Activated CD8-positive, alpha-beta memory T cell treated with anti-CD3 and anti-CD28 coated beads, Interleukin-2, amount 10 ng/mL, durations not matched to agents 7 days and 5 days (primary cell): ENCODE data around the gene XRCC4. TPM values are rescaled to one million over a fixed set of nuclear protein-coding genes. Genes with fewer than 3 reads are reported as not detected.
"Not testable (repeated sequence)": the region's sequence is repeated elsewhere in the genome, so short reads cannot be mapped to it uniquely, and the experiment has no call there.

Source experiments
- ATAC-seq: fragments of 150-1000 bp; cut with Tn5 transposase; one replicate; pipeline ENCODE4 v1.10.0; 2021; ENCODE audit warnings: moderate library complexity
- CTCF ChIA-PET: fragments of 350-600 bp; sonication (Branson Sonifier 250); formaldehyde crosslinking; loops from one replicate; lab custom pipeline; 2021; ENCODE audit warnings: antibody characterized with exemption; lab: Charles Lee
- DNase-seq: peaks from one replicate; pipeline ENCODE4 v3.0.0-alpha.2; 2020
- H3K27ac Mint-ChIP-seq: one replicate; pipeline ENCODE4 v1.8.0; 2021; ENCODE audit warnings: mild to moderate bottlenecking, mixed read lengths
- H3K27me3 Mint-ChIP-seq: one replicate; pipeline ENCODE4 v1.8.0; 2021; ENCODE audit warnings: mixed read lengths
- H3K36me3 Mint-ChIP-seq: one replicate; pipeline ENCODE4 v1.8.0; 2021; ENCODE audit warnings: mild to moderate bottlenecking, mixed read lengths
- H3K4me1 Mint-ChIP-seq: one replicate; pipeline ENCODE4 v1.8.0; 2021; ENCODE audit warnings: mixed read lengths
- H3K4me3 Mint-ChIP-seq: one replicate; pipeline ENCODE4 v1.8.0; 2021; ENCODE audit warnings: mild to moderate bottlenecking, moderate library complexity, mixed read lengths
- H3K9me3 Mint-ChIP-seq: one replicate; pipeline ENCODE4 v1.8.0; 2022; ENCODE audit warnings: low read depth, mixed read lengths
- total RNA-seq, 2 experiments: library from RNA; stranded (reverse); gene quantifications; one replicate each; pipeline ENCODE4 v1.2.3, GENCODE V29; 2021

XRCC4 gene
- total RNA-seq, 2 experiments from 2014 or later = 11.3 to 11.9 TPM

DNA sequence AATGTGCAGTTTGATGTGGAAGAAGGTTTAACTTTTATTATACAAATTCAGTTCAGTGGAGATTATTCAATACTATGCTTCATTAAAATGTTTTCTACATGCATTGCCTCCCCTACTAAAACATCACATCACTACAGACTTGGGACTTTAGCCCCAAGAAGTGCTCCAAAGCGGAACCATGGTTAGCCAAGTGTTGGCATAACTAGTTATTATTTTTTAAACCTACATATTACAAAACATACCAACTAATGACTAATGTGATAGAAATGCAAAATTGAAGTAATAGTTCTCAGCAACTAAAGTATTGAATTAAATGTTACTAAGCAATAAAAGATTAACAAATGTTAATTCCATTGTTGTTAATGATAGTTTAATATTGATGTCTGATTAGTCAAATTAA, 74.5 kb downstream of the XRCC4 start:
- no peak overlapping the region for H3K4me3 Mint-ChIP-seq
- no peaks in the 10 kb centered on the region for H3K27me3 Mint-ChIP-seq
- CTCF ChIA-PET = no interaction called here

DNA sequence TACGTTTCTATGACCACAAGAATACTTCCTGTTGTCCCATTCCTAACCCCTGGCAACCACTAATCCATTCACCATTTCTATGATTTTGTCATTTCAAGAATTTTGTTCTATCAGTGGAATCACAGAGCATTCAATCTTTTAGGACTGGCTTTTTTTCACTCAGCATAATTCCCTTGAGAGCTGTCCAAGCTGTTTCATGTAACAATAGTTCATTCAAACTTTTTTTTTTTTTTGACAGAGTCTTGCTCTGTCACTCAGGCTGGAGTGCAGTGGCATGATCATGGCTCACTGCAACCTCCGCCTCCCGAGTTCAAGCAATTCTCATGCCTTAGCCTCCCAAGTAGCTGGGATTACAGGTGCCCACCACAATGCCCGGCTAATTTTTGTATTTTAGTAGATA, 75.6 kb downstream of the XRCC4 start:
- H3K36me3 Mint-ChIP-seq, H3K4me1 Mint-ChIP-seq, H3K27me3 Mint-ChIP-seq, CTCF ChIA-PET, ATAC-seq, H3K9me3 Mint-ChIP-seq, H3K27ac Mint-ChIP-seq, H3K4me3 Mint-ChIP-seq, DNase-seq: not testable (repeated sequence)

More for the DNA sequence above, 74.5 kb downstream of the XRCC4 start:
- H3K36me3 Mint-ChIP-seq = no peaks in the 10 kb centered on the region
- ATAC-seq (no peak), DNase-seq (no peak)
- no peaks in the 10 kb centered on the region for H3K4me1 Mint-ChIP-seq
- H3K9me3 Mint-ChIP-seq = no peaks in the 10 kb centered on the region
- H3K27ac Mint-ChIP-seq = no peak overlapping the region

DNA sequence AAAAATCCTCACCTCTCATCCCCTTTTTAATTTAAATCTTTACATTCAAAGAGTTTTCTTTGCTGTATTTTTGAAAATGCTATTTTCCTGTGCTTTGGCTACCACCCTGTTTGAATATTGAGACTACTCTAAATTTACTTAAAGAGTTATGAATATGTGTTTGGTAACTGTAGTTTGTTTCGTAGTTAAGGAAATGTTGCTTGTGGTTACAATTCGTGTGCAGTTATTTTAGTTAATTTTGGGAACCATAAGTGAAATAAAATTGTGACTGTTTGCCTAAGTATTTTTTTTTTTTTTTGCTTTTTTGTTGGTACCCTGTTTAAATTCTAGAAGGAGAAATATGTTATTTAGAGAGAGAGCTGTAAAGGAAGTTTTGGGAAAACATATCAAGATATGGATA, 78.7 kb downstream of the XRCC4 start:
- Mint-ChIP-seq H3K9me3 (no peaks in the 10 kb centered on the region), H3K4me3 (no peak overlapping the region), H3K27me3 (no peaks in the 10 kb centered on the region), H3K4me1 (no peaks in the 10 kb centered on the region), H3K36me3 (no peaks in the 10 kb centered on the region), H3K27ac (no peak overlapping the region)
- no peak for ATAC-seq
- DNase-seq = no peak
- CTCF ChIA-PET = no interaction called here

DNA sequence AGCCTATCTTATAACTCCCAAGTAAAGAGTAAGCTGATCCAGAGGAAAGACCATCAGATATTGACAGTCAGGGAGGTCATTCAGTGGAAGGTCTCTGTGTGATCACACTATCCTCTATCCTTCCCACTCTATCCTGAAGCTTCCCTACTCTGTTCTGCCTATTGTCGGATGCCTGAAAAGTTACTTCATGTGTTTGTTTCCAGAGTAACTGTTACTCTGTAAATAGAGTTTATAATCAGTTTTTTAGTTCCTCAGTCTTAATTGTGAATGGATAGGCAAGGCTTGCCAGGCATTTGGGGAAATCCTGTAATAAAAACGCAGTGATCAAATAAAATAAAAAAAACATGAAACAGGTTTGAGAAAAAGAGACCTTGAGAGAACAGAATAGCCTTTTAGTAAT, 79.8 kb downstream of the XRCC4 start:
- Mint-ChIP-seq H3K36me3 (no peaks in the 10 kb centered on the region), H3K27ac (no peak overlapping the region), H3K9me3 (no peaks in the 10 kb centered on the region), H3K27me3 (no peaks in the 10 kb centered on the region), H3K4me3 (no peak overlapping the region), H3K4me1 (no peaks in the 10 kb centered on the region)
- DNase-seq (no peak), ATAC-seq (no peak)
- CTCF ChIA-PET = no interaction called here

DNA sequence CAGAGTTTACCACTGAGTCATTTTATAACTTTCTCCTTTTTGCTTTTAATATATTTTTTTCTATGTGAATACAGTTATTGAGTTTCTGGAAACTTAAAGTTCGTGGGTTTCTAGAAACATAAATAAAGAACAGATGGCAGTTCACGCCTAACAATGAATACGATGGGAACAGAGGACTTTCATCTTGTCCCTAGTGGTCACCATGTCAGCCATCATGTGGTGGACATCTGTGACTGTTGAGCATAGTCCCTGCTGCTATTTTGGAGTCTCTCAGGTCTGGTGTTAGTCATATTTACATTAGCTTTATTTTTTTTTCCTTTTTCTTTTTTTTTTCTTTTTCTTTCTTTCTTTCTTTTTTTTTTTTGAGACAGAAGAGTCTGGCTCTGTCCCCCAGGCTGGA, 85.3 kb downstream of the XRCC4 start:
- CTCF ChIA-PET = no interaction called here
- no peaks in the 10 kb centered on the region for H3K27me3 Mint-ChIP-seq
- no peak for DNase-seq
- ATAC-seq = no peak
- H3K4me1 Mint-ChIP-seq = no peaks in the 10 kb centered on the region
- no peak overlapping the region for H3K27ac Mint-ChIP-seq
- H3K9me3 Mint-ChIP-seq = no peaks in the 10 kb centered on the region
- H3K4me3 Mint-ChIP-seq = no peak overlapping the region
- H3K36me3 Mint-ChIP-seq = peaks cover 2% of the 10 kb centered on the region

DNA sequence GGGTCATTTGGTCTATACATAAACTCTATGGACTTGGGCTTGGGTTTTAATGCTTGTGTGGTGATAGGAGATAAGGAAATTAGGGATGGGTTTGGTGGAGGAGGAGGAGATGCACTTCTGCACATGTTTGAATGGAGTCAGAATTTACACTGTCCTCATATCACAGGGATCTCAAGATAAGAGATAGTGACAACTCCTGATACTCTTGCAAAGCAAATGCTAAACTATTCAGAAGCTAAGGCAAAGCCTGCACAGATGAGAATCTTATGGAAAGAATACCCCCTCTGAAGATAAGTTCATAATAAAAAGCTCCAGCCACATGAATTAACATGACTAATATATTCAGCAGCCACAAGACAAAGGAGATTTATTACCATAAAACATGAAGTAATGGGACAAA, 90.2 kb downstream of the XRCC4 start:
- H3K36me3 Mint-ChIP-seq = peaks cover 2% of the 10 kb centered on the region
- H3K9me3 Mint-ChIP-seq = no peaks in the 10 kb centered on the region
- no peaks in the 10 kb centered on the region for H3K4me1 Mint-ChIP-seq
- CTCF ChIA-PET = no interaction called here
- DNase-seq (no peak), ATAC-seq (no peak)
- H3K27ac Mint-ChIP-seq = no peak overlapping the region
- H3K27me3 Mint-ChIP-seq = no peaks in the 10 kb centered on the region
- H3K4me3 Mint-ChIP-seq = no peak overlapping the region

DNA sequence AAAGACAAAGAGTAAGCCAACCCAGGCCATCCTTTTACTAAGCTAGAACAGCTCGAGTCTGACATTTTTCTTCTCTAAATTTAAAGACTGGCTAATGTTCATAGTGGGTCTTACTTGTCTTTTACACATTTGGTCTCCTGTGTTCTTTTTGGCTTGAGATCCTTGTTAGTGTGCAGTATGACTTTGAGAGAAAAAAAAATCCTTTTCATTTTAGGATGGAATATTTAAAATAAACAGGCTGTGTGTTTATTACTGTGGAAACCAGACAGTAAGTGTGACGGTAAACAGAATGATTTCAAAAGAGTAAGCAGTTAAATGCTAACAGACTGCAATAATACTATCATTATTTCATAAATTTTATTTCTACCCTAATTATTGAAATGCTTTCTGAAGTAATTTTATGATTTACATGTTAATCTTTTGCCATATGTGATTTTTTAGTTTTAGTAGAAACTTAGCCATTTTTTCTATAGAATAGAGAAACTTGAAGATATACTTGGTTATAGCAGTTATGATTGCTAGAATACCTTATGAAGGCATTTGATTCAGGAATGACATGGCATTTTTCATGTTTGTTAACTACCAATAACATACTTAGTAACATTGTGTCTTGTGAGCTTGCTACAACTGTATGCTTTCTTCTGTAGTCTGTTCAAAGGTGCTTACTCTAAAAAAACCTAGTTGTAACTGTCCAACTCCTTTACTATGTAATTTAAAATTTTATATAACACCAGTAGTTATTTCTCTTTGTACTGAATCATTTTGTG, 92.4 kb downstream of the XRCC4 start:
- Mint-ChIP-seq H3K4me1 (no peaks in the 10 kb centered on the region), H3K36me3 (peaks cover 2% of the 10 kb centered on the region), H3K27me3 (no peaks in the 10 kb centered on the region), H3K9me3 (no peaks in the 10 kb centered on the region), H3K27ac (no peak overlapping the region), H3K4me3 (no peak overlapping the region)
- ATAC-seq (no peak), DNase-seq (no peak)
- CTCF ChIA-PET = no interaction called here

DNA sequence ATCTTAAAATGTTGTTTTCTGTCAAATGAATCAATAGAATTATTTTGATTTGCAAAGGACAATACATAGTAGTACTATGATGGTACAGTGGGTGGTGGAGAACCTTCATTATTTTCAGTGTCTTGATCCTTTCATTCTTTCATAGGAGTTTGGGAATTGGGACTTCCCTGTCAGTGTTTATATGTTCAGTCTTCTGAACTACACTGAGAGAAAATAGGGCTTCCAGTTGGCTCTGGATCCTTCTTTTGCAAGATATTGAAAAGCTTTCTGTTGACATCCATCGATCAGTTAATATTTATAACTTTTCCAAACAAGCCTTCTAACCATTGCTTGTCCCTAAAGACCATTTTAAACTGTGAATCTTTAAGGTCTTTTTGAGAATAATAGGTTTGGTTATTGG, 94.7 kb downstream of the XRCC4 start:
- no peak overlapping the region for H3K4me3 Mint-ChIP-seq
- DNase-seq (no peak), ATAC-seq (no peak)
- no peaks in the 10 kb centered on the region for H3K27me3 Mint-ChIP-seq
- no peaks in the 10 kb centered on the region for H3K9me3 Mint-ChIP-seq
- H3K4me1 Mint-ChIP-seq = no peaks in the 10 kb centered on the region
- CTCF ChIA-PET = no interaction called here
- H3K27ac Mint-ChIP-seq = no peak overlapping the region
- H3K36me3 Mint-ChIP-seq = no peaks in the 10 kb centered on the region

DNA sequence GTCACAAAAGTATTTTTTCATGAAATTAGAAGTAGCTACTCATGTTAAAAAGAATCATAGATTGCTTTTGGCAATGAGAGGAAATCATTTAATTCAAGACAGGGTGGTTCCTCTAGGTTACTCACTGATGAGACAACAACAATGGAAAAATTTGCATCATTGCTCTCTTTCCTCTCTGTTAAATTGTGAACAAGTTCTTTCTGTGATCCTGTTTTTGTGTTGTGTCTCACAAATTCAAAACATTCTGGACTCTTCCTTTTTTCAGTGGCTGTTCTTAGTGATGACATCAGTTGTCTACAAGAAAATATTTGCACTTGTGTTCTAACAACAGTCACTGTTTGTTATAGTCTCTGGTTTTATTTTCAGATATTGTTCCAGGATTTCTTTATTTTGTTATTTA, 95.3 kb downstream of the XRCC4 start:
- Mint-ChIP-seq H3K9me3 (no peaks in the 10 kb centered on the region), H3K27ac (no peak overlapping the region)
- CTCF ChIA-PET = no interaction called here

DNA sequence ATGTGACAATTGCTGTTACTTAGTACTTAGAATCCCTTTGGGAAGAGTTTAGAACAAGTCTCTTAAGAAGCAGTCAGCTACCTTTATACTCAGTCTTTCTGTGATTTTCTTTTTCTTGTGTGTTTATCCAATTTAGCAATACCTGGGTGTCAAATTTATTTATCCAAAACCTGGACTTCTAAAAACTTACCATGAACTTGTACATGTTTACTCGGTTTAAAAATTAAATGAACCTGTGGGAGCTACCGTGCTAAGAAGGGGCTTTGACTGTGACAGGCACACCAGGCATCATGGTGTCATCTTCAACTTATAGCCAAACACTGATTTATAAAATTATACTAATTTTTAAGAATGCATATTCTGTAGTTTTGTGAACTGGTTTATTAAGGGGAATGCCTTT, 96.5 kb downstream of the XRCC4 start:
- H3K4me1 Mint-ChIP-seq = no peaks in the 10 kb centered on the region
- no peak overlapping the region for H3K4me3 Mint-ChIP-seq
- CTCF ChIA-PET = no interaction called here
- H3K27ac Mint-ChIP-seq = no peak overlapping the region
- no peaks in the 10 kb centered on the region for H3K9me3 Mint-ChIP-seq
- no peak for DNase-seq
- no peaks in the 10 kb centered on the region for H3K36me3 Mint-ChIP-seq
- no peaks in the 10 kb centered on the region for H3K27me3 Mint-ChIP-seq
- ATAC-seq = no peak

More for the DNA sequence above, 95.3 kb downstream of the XRCC4 start:
- no peak for DNase-seq
- Mint-ChIP-seq H3K4me1 (no peaks in the 10 kb centered on the region), H3K27me3 (no peaks in the 10 kb centered on the region), H3K4me3 (no peak overlapping the region), H3K36me3 (no peaks in the 10 kb centered on the region)
- ATAC-seq = no peak

DNA sequence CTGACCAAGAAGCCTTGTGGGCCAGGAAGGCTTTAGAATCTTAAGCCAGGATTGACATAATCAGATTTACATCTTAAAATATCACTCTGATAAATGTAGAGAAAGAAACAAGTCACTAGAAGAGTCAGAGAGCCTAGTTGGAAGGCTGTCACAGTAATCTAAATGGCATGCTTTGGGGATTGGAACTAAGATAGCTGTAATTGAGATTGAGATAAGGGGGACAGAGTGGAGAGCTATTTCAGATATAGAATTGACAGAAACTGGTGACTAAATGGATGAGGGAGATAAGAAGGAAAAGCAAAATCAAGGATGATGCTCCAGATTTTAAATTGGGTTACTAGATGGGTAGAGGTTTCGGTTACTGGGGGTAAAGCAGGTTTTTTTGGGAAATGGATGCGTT, 100.5 kb downstream of the XRCC4 start:
- CTCF ChIA-PET = interaction anchor here (1.5 kb wide), 1 partner anchor 14 kb away, joined by 3 read pairs; no protein-coding TSS in a partner anchor

DNA sequence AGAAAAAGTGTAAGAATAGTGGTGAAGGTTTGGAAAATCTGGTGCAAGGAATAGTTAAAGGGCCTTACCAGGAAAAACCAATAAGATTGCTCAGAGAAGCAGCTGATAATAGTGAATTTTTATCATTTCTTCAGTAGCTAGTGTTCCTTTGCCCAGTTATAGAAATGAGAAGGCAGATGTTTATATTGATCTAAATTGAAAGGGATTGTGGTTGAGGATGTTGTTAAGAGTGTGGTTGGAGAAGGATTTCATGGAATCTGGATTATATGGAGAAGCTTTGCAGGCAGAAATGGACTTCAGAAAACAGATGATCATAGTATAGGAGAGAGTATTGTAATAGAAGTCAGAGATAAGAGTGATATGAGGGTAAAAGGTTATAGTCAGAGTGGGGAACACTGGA, 102.6 kb downstream of the XRCC4 start:
- H3K36me3 Mint-ChIP-seq = no peaks in the 10 kb centered on the region
- H3K9me3 Mint-ChIP-seq = no peaks in the 10 kb centered on the region
- H3K4me1 Mint-ChIP-seq = no peaks in the 10 kb centered on the region
- no peak for ATAC-seq
- DNase-seq = no peak
- no peak overlapping the region for H3K27ac Mint-ChIP-seq
- no peaks in the 10 kb centered on the region for H3K27me3 Mint-ChIP-seq
- H3K4me3 Mint-ChIP-seq = no peak overlapping the region
- CTCF ChIA-PET = no interaction called here

More for the DNA sequence above, 100.5 kb downstream of the XRCC4 start:
- DNase-seq = no peak
- Mint-ChIP-seq H3K4me3 (no peak overlapping the region), H3K36me3 (no peaks in the 10 kb centered on the region), H3K4me1 (no peaks in the 10 kb centered on the region), H3K27ac (no peak overlapping the region), H3K9me3 (no peaks in the 10 kb centered on the region), H3K27me3 (no peaks in the 10 kb centered on the region)
- no peak for ATAC-seq

DNA sequence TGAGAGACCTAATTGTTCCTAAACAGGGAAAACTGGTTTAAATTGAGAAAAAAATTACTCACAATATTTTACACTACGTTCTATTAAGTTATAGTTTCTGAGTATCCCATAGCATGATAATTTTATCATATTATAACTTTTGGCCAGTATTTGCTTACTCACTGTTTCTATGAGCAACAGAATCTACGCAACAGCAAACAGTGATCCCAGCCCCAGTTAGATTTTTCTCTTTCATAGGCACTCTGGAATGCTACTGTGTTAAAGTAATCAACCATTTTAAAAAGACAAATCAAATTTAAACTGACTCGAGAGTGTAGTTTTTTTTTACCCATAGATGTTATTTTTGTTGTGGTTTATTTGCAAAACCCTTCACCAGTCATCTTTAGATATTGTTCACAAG, 107.2 kb downstream of the XRCC4 start:
- ATAC-seq (no peak), DNase-seq (no peak)
- Mint-ChIP-seq H3K4me3 (no peak overlapping the region), H3K36me3 (peaks cover 1% of the 10 kb centered on the region), H3K27ac (no peak overlapping the region), H3K4me1 (no peaks in the 10 kb centered on the region), H3K27me3 (no peaks in the 10 kb centered on the region), H3K9me3 (peaks cover 4% of the 10 kb centered on the region)
- CTCF ChIA-PET = no interaction called here

DNA sequence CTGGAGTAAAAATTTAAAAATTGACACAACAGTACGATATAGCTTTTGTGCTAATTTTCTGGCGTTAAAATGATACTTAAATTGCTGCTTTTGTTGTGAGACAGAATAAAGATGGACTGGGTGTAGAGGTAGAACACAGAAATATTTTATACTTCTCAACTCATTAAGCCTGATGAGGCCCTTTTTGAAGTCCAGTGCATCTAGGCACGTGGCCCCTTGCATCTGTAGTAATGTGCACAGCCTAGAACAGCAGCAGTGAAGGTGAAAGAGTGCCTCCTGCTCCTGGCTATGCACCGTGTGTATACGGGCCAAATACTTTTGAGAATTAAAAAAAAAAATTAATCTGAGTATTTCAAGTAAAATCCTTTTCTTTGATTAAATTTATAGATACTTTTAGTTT, 115.6 kb downstream of the XRCC4 start:
- no peak for ATAC-seq
- H3K4me1 Mint-ChIP-seq = no peaks in the 10 kb centered on the region
- no peak overlapping the region for H3K4me3 Mint-ChIP-seq
- H3K27ac Mint-ChIP-seq = no peak overlapping the region
- no peaks in the 10 kb centered on the region for H3K27me3 Mint-ChIP-seq
- H3K36me3 Mint-ChIP-seq = peaks cover 2% of the 10 kb centered on the region
- H3K9me3 Mint-ChIP-seq = no peaks in the 10 kb centered on the region
- CTCF ChIA-PET = no interaction called here
- DNase-seq = no peak
